ENCODE measurements around the gene PCBP3. TPM values are rescaled to one million over a fixed set of nuclear protein-coding genes. Genes with fewer than 3 reads are reported as not detected.
A peak's percentile ranks its signal among the peaks of the same experiment; 100 is the strongest.

PCBP3 gene
- total and polyA plus RNA-seq, 4 donors: 0.36 to 1.6 (median 0.42) TPM

DNA sequence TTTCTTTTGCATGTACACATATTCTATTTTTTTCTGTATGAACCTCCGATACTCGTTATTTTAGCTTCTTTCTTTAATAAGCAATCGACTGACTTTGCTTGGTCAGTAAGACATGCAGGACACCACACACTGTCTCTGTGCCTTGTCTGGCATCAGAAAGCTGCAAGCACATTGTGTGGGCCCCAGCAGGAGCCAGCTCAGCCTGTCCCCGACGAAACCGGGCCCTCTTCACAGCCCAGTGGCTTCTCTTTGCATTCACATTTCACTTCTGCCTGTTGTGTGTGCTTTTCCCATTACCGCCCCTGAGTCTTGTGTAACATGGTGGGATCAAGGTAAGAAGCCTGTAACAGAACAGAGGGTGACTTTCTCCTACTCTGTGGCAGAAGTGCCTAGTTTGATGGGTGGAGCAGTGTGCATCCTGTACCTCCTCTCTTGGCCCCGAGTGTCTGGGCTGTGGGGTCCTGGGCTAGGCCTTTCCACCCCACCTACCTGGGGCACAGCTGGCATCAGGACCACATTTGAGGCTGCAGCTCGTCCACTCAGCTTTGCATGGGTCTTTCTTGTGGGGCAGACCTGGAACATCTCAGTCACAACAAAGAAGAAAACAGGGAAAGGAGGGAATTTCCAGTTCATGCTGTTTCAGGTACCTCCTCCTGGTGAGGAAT is 219.2 kb downstream of the PCBP3 start:
- TF ChIP-seq, protein P1, sequence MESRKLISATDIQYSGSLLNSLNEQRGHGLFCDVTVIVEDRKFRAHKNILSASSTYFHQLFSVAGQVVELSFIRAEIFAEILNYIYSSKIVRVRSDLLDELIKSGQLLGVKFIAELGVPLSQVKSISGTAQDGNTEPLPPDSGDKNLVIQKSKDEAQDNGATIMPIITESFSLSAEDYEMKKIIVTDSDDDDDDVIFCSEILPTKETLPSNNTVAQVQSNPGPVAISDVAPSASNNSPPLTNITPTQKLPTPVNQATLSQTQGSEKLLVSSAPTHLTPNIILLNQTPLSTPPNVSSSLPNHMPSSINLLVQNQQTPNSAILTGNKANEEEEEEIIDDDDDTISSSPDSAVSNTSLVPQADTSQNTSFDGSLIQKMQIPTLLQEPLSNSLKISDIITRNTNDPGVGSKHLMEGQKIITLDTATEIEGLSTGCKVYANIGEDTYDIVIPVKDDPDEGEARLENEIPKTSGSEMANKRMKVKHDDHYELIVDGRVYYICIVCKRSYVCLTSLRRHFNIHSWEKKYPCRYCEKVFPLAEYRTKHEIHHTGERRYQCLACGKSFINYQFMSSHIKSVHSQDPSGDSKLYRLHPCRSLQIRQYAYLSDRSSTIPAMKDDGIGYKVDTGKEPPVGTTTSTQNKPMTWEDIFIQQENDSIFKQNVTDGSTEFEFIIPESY (IDR thresholded peaks at IDR 0.05): no peak
- no peak for TF ChIP-seq FOXA1 (IDR thresholded peaks at IDR 0.05)
- TF ChIP-seq GABPA (IDR thresholded peaks at IDR 0.05 in 1 of 2, conservative IDR thresholded peaks at IDR 0.05 in 1 of 2): no peak
- no peak for TF ChIP-seq TAF1 (conservative IDR thresholded peaks at IDR 0.05)
- TF ChIP-seq NR2F2 (IDR thresholded peaks at IDR 0.05): no peak
- TF ChIP-seq SP1 (IDR thresholded peaks at IDR 0.05): no peak
- no peak for TF ChIP-seq HNF4A (conservative IDR thresholded peaks at IDR 0.05)
- no peak for TF ChIP-seq RAD21 (IDR thresholded peaks at IDR 0.05)
- TF ChIP-seq, protein P2, sequence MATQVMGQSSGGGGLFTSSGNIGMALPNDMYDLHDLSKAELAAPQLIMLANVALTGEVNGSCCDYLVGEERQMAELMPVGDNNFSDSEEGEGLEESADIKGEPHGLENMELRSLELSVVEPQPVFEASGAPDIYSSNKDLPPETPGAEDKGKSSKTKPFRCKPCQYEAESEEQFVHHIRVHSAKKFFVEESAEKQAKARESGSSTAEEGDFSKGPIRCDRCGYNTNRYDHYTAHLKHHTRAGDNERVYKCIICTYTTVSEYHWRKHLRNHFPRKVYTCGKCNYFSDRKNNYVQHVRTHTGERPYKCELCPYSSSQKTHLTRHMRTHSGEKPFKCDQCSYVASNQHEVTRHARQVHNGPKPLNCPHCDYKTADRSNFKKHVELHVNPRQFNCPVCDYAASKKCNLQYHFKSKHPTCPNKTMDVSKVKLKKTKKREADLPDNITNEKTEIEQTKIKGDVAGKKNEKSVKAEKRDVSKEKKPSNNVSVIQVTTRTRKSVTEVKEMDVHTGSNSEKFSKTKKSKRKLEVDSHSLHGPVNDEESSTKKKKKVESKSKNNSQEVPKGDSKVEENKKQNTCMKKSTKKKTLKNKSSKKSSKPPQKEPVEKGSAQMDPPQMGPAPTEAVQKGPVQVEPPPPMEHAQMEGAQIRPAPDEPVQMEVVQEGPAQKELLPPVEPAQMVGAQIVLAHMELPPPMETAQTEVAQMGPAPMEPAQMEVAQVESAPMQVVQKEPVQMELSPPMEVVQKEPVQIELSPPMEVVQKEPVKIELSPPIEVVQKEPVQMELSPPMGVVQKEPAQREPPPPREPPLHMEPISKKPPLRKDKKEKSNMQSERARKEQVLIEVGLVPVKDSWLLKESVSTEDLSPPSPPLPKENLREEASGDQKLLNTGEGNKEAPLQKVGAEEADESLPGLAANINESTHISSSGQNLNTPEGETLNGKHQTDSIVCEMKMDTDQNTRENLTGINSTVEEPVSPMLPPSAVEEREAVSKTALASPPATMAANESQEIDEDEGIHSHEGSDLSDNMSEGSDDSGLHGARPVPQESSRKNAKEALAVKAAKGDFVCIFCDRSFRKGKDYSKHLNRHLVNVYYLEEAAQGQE (IDR thresholded peaks at IDR 0.05): no peak
- TF ChIP-seq JUND (IDR thresholded peaks at IDR 0.05): no peak
- Histone ChIP-seq H3K27ac (ENCODE audit: low read depth in 1 of 2, low read length in 2 of 2) (no peak overlapping the region), H3K4me1 (ENCODE audit: control insufficient read depth in 4 of 4, insufficient read depth in 4 of 4, low read length in 3 of 4) (peaks cover 0 to 10% (median 6%) of the 10 kb centered on the region in 4 donors), H3K9ac (ENCODE audit: low read depth in 1 of 2, low read length in 2 of 2) (no peak overlapping the region), H3K27me3 (ENCODE audit: control insufficient read depth in 4 of 4, insufficient read depth in 4 of 4, low read length in 3 of 4) (no peaks in the 10 kb centered on the region), H3K9me3 (ENCODE audit: control insufficient read depth in 4 of 4, low read length in 3 of 4) (no peaks in the 10 kb centered on the region), H3K36me3 (ENCODE audit: control insufficient read depth in 4 of 4, insufficient read depth in 3 of 4, low read depth in 1 of 4, low read length in 3 of 4) (no peaks in the 10 kb centered on the region), H3K4me3 (ENCODE audit: low read depth in 1 of 3, low read length in 3 of 3) (no peak overlapping the region)
- WGBS: 88% methylated on average over 9 of the region's 9 CpGs
- peak; percentile 17 for DNase-seq (ENCODE audit: low spot score)

DNA sequence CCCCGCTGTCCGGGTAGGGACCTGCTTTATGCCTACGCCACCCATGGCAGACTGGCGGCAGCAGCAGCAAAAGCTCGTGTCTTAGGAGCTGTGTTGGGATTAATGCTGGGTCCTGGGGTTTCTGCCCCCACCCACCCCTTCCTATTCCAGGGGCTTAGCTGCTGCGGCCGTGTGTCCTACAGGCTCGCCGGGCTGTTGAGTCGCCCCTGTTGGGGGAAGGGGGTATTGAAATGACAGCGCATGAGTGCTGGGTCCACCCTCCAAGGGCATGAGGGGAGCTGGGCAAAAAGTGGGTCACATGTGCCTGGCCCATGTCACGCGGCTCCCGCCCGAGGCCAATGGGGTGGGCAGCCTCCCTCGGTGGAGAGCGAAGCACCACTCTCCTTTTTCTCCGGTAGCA is 219.7 kb downstream of the PCBP3 start:
- no peak overlapping the region for H3K9ac ChIP-seq (ENCODE audit: low read depth in 1 of 2, low read length in 2 of 2)
- 90% methylated on average over 18 of the region's 18 CpGs for WGBS
- DNase-seq (ENCODE audit: low spot score): peak; percentile 14

More for the DNA sequence above, 219.7 kb downstream of the PCBP3 start:
- Histone ChIP-seq H3K27me3 (ENCODE audit: control insufficient read depth in 4 of 4, insufficient read depth in 4 of 4, low read length in 3 of 4) (no peaks in the 10 kb centered on the region), H3K9me3 (ENCODE audit: control insufficient read depth in 4 of 4, low read length in 3 of 4) (no peaks in the 10 kb centered on the region), H3K4me3 (ENCODE audit: low read depth in 1 of 3, low read length in 3 of 3) (no peak overlapping the region), H3K36me3 (ENCODE audit: control insufficient read depth in 4 of 4, insufficient read depth in 3 of 4, low read depth in 1 of 4, low read length in 3 of 4) (no peaks in the 10 kb centered on the region), H3K4me1 (ENCODE audit: control insufficient read depth in 4 of 4, insufficient read depth in 4 of 4, low read length in 3 of 4) (peaks cover 0 to 10% (median 6%) of the 10 kb centered on the region in 4 donors), H3K27ac (ENCODE audit: low read depth in 1 of 2, low read length in 2 of 2) (no peak overlapping the region)
- TF ChIP-seq NR2F2 (IDR thresholded peaks at IDR 0.05) (no peak), JUND (IDR thresholded peaks at IDR 0.05) (no peak), FOXA2 (IDR thresholded peaks at IDR 0.05) (no peak), GABPA (IDR thresholded peaks at IDR 0.05 in 1 of 2, conservative IDR thresholded peaks at IDR 0.05 in 1 of 2) (no peak), RXRA (IDR thresholded peaks at IDR 0.05) (no peak), SP1 (IDR thresholded peaks at IDR 0.05) (no peak)
- TF ChIP-seq, protein P2 (IDR thresholded peaks at IDR 0.05): no peak
